D341Med (cell line): ENCODE data around the gene WIPF3.
A peak's percentile ranks its signal among the peaks of the same experiment; 100 is the strongest.

Source experiments
- DNase-seq: peaks from one replicate; pipeline ENCODE4 v3.0.0; 2012; ENCODE audit warnings: low spot score

The WIPF3 gene

DNA sequence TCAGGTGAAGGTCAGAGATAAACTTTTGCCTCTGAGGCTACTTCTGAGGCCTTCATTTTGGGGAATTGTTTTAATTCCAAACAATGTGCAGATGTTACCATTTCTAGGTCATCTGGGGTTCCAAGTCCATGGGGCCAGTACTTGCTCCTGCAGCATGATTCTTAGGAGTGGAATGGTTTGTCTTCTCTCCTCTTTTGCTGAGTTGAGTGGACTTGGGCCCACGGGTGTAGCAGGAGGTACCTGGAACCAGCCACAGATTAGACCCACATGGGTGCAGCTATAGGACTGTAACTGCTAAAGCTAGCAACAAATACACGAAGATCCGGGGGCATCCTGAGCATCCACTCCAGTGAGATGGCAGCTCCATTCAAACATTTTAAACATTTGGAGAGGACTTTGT lies 41.6 kb downstream of the WIPF3 start:
- DNase-seq, result no peak

DNA sequence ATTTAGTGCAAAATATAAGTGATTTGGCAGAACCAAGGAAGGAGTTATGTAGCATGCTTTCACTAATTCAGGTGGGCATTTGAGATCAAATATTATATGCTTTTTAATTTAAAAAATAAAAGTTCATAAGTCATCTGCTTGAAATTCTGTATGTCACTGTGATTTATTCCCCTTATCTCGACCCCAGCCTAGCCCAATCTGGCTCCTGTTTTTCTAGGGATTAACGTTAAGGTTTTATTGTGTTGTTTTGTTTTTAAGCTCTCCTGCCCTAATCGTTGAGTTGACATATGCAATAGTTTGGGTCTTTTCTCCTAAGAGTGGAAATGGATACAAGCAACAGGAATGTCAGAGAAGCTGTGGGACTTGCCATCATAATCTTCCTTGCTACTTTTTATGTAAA lies 42.6 kb downstream of the WIPF3 start:
- no peak for DNase-seq

DNA sequence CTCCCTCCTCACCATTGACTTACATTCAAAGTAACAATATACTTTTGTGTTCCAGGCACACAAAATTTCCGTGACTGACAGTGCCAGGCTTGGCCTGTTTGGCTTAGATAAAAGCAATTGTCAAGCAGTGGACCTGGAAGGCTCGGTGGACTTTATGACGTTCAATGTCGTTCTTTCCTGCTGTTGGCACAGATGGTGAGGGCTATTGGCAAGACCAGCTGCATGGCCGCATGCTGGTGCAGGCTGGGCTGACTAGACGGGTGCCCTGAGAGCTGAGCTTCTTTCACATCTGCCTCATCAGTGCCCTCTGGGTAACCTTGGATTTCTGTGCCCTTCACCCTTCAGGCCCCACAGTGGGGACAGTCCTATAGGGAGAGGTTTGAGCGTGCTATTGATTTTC lies 45.2 kb downstream of the WIPF3 start:
- DNase-seq, result no peak

DNA sequence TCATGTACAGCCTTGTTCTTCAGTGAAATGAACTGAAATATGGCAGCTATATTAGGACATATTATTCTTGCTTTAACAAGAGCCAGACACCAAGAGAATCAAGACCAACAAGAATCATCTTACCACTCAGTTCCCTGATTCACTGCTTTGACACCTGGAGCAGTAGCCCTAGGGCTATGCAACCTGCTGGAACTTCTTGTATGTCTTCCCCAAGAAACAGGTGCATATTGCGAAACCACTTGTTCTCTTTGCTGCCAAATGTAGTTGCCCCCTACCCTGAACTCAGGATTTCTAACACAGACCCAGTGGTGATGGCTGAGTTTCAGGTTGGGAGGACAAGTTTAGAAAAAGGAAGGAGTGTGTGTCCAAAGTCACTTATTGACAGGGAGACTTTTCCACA lies 46.1 kb downstream of the WIPF3 start:
- DNase-seq, result no peak

DNA sequence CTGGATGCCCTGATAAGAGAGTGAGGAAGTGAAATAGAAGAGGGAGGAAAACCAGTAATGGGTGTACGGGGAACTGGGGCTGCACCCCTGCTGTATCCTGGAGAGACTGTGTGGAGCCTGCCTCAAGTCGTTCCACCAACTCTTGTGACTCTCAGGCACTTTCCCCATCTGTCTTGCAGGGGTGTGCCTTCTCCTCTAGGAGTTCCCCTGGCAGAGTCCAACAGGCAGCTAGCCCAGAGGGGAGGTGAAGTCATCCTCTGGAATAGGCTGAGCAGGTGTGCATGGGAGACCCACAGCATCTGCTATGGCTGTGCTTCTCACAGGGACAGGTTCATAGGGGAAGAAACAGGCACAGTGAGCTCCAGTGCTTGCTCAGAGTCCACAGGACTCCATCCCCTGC lies 46.8 kb downstream of the WIPF3 start:
- no peak for DNase-seq

DNA sequence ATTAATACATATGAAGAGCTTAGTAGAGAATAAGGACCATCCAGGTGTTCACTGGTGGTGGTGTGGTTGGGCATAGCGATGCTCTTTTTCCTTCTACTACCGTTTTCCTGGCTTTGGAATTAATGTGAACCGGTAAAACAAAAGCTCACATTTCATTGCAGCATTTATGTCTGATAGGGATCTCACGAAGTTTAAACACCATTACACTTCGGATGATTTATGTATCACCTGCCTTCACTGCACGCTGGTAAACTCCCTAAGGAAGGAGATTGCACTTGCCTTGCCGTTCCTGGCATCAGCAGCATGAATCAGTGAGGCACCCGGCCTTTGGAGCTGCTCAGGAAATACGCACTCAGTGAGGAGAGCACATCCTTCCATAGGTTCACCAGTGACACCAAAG lies 47.5 kb downstream of the WIPF3 start:
- no peak for DNase-seq

GRCh38 chr7:29854257-29854938 lies 48.1 kb downstream of the WIPF3 start:
- no peak for DNase-seq

- DNase-seq, result no peak
These were observed 51.3 kb downstream of the WIPF3 start for GRCh38 chr7:29857654-29858053.

DNA sequence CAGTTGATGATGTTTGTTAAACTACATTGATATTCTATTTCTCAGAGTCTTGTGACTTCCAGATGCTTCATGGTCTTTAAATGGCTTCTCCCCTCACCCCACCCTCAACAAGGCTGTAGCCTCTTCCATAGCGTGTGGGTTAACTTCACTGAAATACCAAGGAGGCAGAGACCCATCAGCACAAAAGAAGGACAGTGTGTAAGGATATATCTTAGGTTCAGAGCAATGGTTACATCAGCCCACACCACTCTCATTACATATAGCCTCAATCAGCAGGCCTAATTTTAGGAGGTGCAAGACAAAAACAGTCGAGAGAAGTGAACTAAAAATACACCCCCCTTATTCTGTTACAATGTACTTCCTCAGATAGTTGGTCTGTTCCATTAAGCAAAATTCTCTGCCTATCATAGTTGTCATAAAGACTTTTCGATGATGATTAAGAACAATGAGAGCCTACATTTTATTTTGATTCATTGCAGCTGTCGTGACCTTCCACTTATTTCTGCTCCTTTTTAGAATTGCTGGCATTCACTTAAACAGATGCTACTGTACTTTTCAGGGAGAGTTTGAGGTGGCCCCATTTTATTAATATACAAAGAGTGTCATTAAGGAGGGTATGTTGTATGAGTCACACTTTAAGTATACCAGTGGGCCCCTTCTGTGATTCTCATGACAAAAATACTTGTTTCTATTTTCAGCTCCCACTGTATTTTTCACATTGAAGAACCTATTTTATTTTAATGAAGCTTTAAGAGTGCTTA lies 52.1 kb downstream of the WIPF3 start:
- DNase-seq, result no peak

- DNase-seq, result no peak
These were observed 52.8 kb downstream of the WIPF3 start for GRCh38 chr7:29859104-29859503.

DNA sequence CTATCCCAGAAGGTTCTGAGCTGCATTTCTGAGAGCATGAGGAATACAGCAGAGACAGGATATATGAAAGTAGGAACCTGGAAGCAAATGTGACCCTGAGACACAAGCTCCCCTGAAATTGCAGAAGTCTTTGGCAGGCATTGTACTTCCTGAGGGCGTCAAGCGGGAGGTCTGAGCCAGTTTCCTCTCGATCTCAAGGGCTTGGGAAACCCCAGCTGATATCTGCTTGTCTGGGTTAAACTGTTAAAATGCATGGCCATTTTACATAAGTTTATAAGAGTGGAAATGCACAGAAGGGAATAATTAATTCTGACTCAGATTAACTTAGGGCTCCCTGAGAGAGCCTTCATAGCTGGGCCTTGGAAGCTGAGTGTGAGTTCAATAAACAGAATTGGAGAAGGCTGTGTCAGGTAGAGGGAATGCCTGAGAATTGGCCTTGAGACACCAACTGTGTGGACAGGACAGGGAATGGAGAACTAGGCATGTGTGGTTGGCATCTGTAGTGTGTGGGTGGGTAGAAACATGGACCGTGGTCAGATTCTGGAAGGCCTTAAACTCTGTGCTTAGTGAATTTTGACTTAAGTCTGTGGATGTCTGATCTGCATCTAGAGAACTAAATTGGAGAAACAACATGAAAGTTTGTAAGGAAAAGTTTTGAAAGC lies 53.3 kb downstream of the WIPF3 start:
- no peak for DNase-seq

DNA sequence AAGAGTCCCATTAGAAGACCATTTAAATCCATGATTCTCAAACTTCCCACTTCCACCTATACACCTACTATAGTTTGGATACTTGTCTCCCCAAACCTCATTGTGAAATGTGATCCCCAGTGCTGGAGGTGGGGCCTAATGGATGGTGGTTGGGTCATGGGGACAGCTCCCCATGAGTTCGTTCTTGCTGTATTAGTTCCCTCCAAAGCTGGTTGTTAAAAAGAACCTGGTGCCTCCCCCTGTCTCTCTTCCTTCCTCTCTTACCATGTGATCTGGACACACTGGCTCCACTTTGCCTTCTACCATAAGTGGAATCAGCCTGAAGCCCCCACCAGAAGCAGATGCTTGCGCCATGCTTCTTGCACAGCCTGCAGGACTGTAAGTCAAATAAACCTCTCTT lies 53.9 kb downstream of the WIPF3 start:
- no peak for DNase-seq

DNA sequence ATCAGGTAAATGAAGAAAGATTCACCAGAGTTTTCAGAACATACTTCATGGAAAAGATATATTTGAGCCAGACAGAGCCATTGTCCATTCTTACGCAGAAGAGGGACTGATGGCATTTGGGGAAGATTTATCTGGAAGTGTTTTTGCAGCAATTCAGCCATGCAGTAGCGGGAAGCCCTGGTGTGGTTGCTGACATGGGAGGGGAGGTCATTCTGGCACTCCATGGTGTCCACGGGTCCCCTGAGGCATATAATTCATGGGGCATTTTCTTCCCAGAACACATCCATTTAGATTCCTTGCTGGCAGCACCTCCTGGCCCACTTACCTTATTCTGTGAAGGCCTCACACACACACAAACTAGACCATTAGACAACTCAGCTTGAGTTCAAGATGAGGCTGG lies 55.6 kb downstream of the WIPF3 start:
- DNase-seq, result no peak

DNA sequence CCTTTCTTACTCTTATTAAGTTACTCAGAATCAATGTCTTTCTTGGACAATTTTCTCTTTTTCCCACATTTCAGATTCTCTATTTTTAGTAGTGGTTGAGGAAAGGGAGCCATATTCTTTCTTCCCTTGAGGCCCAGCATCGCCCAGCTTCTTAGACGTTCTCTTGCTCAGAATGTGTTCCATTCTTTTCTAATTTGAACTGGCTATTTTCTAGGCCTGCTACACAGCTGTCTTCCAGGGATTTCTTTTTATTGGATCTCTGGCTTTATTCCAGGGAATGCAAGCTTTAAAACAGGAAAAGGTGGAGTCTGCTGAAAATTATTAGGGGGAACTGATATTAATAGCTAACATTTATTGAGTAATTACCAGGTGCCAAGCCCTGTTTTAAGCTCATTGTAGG lies 58.3 kb downstream of the WIPF3 start:
- DNase-seq, result no peak

DNA sequence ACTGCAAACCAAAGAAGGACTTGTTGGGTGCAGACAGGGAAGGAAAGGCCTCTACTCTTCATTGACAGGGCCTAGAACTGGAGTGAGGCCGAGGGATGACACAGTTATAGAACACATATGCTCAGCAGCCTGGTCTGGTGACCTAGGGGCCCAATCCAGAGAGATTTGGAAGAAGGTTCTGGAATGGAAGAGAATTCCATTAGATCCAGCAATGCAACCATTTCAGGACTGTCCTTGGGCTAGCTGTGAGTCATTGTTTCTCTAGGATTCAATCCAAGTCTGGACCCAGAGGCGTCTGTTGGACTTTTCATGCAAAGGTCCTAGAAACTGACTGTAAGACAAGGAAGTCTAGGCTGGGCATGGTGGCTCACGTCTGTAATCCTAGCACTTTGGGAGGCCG lies 59.2 kb downstream of the WIPF3 start:
- DNase-seq, result no peak

- no peak for DNase-seq
These were observed 60.2 kb downstream of the WIPF3 start for GRCh38 chr7:29866490-29866930.

DNA sequence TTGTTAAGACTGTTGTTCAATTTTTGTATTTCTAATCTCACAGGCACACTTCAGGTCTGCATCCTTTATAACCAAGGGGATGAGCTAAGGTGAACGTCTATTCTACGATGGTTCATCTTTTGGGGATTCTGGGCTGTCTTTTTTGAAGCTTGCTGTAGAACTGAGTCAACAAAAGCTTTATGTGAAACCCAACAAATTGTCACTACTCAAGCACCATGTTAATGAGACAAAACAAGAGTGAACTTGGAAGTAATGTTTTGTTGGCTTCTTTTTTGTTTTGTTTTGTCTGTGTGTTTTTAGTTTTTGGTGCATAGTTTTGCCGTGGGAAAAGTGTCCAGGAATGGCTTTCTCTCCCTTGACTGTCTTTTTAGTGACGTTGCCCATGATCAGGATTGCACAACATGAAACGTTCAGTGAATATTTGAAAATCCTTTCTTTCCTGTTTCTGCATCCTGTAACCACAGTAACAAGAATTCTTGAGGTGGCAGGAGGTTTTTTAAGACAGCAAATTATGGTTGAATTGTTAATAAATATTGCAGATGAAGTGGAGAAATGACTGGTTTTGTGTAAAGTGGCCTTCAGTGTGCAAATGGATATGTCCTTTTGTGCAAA lies 65.6 kb downstream of the WIPF3 start:
- no peak for DNase-seq

DNA sequence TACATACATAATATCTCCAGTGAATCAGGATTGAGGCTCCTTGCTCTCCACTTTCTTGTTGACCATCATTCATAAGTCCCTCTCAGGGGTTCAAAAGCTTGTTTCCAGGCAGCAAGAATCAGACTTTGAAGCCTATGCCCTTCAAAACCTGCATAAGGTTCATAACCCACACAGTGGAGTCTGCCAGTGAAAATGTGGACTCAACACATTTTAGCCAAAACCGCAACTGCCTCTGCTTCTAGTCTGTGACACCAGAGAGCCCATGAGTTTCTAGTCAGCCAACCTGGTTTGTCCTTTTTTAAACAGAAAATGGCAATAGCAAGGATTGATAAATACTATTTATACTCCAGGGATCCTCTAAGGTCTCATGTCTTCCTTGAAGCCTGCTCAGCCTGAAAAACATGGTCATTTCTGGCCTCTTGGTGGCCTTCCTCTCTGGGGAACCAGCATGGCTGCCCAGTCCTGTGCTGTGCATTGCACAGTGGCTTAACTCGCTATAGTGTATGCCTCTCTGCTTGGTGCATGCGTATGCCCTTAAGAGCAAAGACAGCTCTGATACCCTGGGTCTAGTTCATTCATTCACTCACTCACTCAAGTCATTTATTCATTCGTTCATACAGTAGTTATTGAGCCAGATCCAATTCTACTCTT lies 67.5 kb downstream of the WIPF3 start:
- DNase-seq, result no peak

DNA sequence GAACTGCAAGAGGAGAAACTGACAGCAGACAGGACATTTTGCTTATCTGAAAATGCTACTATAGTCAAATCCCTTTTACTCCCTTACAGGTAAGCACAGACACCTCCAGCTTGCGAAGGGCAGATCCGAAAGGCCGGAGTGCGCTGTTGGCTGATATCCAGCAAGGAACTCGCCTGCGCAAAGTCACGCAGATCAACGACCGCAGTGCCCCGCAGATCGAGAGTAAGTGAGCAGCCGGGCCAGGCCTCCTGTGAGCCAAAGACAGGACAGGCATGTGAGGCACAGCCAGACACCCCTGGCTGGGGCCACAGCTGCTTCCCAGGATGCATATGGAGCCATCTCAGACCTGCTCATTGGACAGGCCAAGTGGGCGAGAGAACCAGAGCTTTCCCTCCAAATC lies 69.4 kb downstream of the WIPF3 start:
- peak; percentile 17 for DNase-seq

GRCh38 chr7:29877196-29877595 lies 70.9 kb downstream of the WIPF3 start:
- peak; percentile 2 for DNase-seq

- DNase-seq, result peak; percentile 49
These were observed 71.9 kb downstream of the WIPF3 start for GRCh38 chr7:29878081-29878688.

- DNase-seq, result no peak
These were observed 73.3 kb downstream of the WIPF3 start for GRCh38 chr7:29879609-29880008.
